ENCODE measurements around the gene SDF4.
"Not testable (repeated sequence)": the region's sequence is repeated elsewhere in the genome, so short reads cannot be mapped to it uniquely, and the experiment has no call there.

SDF4 gene

DNA sequence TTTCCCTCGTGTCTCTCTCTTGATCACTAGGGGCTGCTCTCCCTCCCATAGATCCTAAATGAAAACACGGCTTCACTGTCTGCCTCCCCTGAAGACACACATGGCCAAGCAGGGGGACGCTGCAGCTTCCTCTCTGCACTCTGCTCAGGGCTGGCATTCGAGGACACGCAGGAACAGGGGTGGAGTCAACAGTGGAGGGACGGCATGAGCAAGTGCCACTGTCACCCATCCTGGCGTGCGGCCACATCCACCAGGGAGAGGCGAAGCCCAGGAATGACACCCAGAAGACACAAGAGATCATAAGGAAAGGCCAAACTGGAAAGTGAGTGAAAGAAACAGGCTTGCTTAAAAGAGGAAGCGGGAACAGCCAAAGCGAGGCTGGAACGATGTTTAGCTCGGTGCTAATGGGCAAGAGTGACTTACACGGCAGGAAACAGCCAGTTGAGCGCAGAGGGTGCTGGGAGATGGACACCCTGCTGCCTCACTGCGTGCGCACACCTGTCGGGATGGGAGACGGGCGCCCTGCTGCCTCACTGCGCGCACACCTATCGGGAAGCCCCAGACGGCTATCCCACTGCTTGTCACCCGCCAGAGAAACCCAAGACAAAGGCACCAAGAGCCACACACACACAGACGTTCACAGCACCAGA, 28.3 kb upstream of the SDF4 start:
- no peak for DNase-seq (ENCODE audit: low spot score)

DNA sequence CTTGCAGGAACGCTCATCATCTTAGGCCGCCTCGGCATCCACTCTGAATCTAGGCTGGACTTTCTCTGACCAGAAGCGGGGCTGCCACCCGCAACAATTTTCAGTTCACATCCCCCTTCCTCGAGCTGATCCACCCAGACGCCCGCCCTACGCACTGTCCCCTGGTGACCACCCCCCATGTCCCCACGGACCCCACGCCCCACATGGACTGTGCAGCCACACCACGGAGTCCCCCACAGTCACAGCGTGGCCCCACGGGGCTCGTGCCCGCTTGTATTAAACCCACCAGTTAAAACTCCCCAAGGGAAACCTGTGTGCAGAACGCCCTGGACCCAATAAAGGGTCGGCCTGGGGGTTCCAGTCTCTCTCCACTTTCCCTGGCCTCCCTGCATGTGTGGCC, 27.7 kb upstream of the SDF4 start:
- DNase-seq (ENCODE audit: low spot score): no peak

DNA sequence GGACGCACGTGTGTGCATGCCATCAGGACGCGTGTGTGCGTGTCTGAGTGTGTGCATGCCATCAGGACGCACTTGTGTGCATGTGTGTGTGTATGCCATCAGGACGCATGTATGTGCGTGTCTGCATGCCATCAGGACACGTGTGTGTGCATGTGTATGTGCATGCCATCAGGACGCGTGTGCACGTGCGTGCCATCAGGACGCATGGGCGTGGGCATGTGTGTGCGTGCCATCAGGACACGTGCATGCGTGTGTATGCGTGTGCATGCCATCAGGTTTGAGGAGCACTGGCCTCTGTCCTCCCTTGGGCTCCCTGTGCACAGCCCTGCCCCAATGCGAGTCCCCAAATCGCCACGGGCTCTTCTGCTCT, 27.3 kb upstream of the SDF4 start:
- no peak for DNase-seq (ENCODE audit: low spot score)

DNA sequence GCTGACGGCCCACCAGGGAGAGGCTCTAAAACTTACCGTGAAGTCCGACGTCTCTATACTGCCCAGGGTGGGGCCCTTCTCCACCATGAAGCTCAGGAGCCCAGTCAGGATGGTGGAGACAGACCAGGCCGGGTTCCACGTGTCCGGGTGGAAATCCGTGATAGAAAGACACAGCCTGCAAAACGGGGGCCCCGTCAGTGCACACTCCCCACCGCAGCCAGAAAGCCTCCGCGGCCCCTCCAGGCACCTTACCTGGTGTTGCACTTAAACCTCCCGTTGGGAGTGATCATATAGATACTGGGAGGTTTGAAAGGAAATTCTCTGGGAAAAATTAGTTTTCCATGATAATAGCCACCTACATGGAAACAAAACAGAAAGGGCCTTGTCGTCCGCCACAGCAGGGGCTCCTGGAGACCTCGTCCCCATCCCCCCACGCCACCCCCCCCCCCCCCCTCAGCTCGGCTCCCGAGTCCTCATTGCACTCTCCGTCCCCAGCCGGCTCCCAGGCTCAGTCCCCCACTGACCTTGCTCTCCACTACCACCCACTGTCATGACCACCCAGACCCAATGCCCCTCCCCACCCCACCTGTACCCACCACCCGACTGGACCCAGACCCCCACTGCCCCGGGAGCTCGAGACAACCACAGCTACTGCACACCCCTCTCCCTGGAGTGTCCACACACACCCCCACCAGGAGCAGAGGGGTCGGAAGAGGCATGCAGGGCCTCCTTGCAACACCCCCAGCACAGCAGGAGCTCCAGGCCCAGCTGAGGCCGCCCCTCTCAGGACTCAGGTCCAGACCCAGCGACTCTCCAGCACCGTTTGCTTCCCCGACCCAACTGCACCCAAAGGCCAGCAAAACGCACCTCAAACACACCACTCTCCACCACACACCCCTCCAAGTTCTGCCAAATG, 25.4 kb upstream of the SDF4 start:
- DNase-seq (ENCODE audit: low spot score): no peak

DNA sequence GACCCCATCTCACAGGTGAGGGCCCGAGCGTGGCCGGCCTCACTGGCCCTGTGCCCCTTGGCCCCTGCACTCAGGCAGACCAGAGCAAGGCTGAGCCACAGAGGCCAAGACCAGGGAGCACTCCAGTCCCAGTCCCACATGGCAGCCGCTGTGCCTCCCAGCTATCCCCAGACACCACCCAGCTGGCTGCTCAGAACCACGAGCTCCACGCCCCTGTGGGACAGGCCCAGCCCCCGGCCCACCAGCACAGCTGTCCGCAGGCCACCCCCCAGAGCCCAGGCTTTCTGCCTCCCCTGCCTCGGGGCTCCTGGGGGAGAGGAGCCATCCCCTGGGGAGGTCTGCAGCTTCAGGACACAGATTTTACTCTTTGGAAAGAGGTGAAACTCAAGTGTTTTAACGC, 23.8 kb upstream of the SDF4 start:
- no peak for DNase-seq (ENCODE audit: low spot score)

DNA sequence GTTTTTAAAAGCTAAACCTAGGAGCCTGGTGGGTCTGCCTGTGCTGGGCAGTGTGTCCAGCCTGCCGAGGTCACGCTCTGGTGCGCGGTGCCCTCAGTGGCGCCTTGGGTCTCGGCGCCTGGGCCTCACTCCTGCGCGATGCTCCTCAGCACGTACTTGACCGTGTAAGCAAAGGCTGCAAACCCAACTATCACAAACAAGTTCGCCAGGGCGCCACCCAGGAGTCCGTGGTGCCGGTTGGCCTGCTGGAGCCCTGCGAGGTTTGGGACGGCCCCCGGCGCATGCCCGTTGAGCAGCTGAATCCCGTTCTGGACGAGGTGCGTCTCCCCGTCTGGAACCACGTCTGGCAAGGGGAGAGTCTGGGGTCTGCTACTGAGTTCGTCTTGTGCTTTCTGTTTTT, 23.3 kb upstream of the SDF4 start:
- DNase-seq (ENCODE audit: low spot score): no peak

DNA sequence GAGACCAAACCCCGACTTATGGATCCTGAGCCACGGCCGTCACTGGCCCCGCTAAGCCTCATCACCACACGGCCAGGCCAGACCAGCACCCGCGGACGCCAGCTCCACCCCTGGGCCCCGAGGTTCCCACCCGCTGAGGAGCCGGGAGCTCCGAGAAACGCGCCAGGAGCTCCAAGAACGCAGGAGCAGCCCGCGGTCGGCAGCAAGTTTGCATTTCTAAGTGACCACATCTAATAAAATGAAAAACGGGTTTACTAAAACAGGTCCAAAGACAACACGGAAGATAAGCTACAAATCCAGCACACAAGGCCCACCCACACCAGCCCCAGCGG, 22.8 kb upstream of the SDF4 start:
- DNase-seq (ENCODE audit: low spot score): no peak

DNA sequence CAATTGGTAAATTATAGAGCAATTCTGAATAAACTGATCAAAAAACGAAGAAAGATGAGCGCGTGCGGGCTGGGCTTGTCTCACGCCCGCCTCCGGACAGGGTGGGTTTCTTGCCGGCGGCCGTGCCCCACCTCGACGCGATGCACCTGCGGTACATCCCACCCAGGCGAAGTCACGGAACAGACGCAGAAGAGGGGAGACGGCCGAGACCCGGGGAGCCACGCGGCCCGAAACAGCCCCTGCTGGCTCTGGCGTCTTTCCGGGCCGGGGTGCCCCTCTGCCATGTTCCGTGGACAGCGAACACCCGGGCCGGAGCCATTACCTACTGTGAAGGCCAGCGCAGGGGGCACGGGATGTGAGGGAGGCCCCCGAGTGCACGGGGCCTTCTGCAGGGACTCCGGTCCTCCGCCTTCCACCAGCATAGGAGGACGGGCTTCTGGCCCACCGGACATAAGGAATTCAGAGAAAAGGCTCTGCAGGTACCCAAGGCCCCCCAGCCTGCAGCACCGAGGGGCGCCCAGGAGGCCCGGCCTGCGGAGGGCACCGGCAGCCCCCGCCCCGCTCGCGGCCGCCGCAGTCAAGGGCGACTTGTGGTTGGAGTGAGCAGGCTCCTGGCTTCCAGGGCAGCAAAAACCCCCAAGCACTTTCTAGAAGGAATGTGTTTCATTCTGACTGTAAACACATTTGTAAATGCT, 22.3 kb upstream of the SDF4 start:
- no peak for DNase-seq (ENCODE audit: low spot score)

DNA sequence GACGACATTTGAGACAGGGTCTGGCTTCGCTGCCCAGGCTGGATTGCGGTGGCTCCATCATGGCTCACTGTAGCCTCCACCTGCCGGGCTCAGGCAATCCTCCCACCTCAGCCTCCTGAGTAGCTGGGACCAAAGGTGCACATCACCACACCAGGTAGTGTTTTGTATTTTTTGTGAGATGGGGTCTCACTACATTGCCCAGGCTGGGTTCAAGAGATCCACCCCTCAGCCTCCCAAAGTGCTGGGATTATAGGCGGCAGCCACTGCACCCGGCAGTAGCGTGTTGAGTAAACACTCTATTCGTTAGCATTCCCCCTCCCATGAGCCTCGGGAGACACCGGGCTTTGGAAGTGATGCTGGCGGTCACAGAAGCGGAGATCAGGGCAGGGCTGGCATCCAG, 21.5 kb upstream of the SDF4 start:
- no peak for DNase-seq (ENCODE audit: low spot score)

DNA sequence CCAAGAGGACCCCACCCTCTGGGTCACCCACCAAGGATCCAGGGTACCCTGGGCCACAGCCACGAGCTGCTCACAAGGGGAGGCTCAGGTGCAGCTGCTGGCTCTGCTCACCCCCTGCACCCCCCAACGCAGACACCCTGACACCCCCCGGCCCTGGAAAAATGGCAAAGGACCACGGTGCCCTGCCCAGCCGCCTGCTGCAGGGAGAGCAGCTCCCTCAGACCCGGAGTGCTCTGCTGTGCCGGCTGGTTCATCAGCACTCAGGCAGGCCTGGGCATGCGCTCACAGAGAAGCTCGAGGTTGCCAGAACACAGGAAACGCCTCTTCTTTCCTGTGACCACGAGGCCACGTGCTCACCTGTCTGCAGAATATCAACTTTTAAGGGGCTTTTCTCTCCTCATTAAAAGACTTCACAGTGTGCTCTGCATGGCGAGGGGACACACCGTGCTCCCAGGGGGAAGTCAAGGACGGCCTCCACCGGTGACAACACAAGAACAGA, 19.0 kb upstream of the SDF4 start:
- no peak for DNase-seq (ENCODE audit: low spot score)

DNA sequence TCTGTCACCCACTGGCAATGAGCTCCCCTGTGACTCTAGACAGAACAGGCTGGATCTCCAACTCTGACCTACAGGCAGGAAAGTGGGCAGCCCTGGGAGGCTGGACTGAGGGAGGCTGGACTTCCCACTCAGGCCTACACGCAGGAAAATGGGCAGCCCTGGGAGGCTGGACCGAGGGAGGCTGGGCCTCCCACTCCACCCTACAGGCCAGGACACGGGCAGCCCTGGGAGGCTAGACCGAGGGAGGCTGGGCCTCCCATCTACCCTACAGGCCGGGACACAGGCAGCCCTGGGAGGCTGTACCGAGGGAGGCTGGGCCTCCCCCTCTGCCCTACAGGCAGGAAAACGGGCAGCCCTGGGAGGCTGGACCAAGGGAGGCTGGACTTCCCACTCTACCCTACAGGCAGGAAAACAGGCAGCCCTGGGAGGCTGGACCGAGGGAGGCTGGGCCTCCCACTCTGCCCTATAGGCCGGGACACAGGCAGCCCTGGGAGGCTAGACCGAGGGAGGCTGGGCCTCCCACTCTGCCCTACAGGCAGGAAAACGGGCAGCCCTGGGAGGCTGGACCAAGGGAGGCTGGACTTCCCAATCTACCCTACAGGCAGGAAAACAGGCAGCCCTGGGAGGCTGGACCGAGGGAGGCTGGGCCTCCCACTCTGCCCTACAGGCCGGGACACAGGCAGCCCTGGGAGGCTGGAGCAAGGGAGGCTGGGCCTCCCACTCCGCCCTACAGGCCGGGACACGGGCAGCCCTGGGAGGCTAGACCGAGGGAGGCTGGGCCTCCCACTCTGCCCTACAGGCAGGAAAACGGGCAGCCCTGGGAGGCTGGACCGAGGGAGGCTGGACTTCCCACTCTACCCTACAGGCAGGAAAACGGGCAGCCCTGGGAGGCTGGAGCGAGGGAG, 16.5 kb upstream of the SDF4 start:
- not testable (repeated sequence) for DNase-seq (ENCODE audit: low spot score)

DNA sequence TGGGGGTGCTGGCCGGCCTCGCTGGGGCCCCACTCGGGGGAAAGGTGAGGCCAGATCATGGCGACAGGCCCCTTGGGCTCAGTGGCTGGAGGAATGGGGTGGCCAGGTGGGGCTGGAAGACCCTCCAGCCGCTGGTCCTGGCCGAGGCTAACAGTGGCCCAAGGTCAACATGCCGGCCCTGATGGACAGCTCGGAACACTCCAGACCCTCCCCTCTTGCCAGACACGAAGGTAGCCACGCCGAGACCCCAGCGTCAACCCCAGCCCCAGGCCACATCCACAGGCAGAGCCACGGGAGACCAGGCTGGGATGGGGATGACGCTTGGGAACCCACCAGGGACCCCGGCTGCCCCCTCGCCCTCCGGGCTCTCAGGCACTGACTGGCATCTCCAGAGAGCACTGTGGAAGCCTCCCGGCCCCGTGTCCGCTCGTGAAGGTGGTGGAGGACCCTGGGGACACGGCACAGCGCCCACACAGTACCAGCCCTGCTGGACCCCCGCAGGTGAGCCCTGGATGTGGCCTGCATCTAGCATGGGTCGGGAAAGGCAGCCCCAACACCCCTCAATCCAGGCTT, 15.6 kb upstream of the SDF4 start:
- DNase-seq (ENCODE audit: low spot score): no peak

DNA sequence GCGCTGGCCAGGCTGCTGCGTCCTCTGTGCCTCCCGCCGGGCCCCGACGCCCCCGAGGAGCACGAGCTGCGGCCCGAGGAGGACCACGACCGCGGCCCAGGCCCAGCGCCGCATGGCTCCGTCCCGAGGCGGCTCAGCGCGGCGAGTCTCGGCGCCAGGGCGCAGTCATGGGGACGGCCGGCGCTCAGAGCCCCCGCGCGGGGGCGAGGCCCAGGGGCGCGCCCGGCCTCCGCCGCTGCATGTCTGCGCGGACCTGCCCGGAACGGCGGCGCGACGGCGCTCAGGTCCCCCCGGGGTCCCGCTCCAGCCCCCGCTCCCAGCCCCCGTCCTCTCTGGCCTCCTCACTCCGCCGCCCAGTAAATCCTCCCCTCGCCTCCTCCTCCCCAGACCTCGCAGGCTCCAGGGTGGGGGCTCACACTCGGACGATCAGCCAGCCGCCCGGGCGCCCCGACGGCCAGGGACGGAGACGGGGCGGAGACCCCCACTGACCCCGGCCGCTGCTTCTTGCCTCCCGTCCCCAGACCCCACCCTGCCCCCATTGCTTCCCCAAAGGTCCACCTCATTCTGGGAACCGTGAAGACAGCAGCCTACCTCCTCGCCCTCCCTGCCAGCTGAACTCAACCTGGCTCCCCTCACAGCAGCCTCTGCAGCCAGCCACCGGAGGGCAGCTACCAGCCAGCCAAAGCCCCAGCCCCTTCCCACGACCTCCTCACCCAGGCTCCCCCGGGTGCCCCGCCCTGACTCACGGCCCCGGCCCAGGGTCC, 15.0 kb upstream of the SDF4 start, which contains the start of gene C1QTNF12:
TSS of gene C1QTNF12 (minus strand) at position 146 of the 764 bp plus-strand sequence. CDS start at position 114, 32 bp downstream.
- DNase-seq (ENCODE audit: low spot score): no peak

DNA sequence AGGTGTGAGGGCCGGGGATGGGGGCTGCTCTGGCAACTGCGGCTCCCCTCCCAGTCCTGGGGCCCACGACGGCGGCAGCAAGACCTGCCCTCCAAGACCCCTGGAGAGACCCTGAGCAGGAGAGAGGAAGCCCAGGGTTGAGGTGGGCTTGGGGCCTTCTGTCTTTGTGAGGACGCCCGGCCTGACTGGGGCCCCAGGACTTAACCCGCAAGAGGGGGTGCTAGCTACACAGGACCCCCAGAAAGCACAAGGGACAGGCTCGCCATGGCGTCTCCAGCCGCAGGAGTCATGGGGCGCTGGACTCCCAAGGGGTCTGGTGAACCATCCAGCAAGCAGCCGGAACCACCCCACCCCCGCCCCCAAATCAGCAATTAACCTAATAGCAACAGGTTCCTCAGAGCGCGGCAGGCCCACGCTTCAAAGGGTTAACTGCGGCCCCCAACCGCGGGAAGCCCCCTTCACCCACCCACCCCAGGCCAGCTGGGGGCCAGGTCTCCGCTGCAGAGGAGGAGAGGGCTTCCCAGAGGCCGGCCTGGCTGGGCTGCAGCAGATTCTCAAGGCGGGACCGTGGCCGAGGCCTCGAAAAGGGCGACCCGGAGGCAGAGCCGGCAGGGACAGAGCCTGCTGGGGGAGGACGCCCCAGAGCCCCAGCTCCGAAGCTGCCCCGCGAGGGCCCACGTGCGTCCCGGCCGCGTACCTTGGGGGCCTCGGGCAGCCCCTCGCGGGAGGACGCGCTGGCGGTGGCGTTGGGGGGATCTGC, 14.2 kb upstream of the SDF4 start:
- DNase-seq (ENCODE audit: low spot score): no peak

DNA sequence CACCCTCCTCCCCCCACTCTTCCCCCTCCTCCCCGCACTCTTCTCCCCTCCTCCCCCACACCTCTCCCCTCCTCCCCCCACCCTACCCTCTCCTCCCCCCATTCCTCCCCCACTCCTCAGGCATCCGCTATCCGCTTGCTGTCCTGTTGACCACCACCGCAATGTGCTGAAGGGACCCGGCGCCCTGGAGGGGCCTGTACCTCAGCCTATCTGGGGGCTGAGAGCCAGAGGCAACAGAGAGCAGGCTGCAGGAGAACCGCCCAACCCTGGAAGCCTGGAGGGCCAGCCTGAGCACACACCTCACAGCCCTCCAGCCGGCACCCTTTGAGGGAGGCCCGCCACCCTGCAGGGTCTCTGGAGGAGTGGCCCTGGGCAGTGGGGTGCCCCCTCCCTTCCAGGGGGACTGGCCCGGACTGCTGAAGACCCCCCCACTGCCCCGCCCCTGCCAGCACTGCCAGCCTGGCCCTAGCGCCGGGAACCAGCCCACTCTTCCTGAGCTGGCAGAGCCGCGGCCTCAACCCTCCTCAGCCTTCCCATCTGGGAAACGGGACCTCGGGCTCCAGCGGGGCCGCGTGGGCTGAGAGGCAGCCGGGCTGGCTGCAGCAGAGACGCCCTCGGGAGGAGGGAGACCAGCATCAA, 13.5 kb upstream of the SDF4 start:
- no peak for DNase-seq (ENCODE audit: low spot score)

DNA sequence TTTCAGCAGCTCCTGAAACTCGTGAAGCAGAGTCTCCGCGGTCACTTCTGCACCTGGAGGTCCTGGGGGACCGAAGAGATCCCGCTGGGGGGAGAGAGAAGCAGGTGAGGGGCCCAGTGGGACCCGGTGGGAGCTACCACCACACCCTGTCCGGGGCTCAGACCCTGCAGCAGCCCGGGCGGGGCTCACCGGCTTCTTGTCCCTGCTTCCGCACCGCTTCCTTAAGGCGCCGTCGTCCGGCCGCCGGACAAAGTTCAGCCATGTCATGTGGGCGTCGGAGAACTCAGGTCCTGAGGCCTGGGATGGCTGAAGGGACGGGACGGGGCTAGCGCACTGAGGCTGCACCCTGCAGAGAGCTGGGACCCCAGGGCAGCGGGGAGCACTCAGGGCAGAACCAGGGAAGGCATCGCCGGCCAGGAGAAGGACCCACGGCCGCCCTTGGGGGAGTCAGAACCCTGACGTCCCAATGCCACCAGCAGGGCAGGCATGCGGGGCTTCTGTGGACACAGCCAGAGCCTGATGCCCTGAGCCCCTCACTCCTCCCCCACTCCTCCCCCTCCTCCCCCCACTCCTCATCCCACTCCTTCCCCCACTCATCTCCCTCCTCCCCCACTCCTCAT, 12.5 kb upstream of the SDF4 start:
- DNase-seq (ENCODE audit: low spot score): no peak

DNA sequence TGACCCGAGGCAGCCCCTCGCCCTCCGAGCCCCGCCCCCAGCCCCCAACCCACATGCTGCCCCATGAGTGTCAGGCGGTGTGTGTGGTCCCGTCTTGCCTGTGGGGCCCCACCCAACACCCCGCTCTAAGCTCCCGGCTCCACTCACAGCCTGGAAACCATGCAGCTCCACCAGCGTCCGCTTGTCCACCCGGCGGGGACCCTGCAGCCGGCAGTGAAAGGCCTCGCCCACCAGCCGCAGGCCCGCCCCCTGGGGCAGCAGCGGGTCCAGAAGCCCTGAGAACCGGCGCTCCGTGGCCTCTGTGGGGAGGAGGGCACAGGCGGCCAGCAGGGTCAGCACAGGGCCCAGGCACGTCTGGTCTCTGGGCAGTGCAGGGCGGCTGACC, 12.0 kb upstream of the SDF4 start:
- DNase-seq (ENCODE audit: low spot score): no peak

DNA sequence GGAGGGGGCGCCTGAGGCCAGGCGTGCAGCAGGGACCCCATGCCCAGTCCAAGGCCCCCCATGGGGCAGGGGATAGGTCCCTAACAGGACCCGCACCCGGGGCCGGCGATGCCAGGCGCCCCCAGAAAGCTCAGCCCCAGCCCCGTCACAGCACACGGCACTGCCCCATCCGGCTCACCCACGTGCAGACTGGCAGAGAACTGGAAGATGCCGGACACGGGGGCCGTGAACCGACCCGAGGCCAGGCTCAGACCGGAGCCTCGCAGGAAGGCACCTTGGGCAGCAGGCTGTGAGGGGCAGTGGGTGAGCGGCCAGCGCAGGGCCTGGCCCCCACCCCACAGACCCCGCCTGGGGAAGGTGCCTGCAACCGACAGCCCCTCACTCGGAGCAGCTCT, 11.5 kb upstream of the SDF4 start:
- no peak for DNase-seq (ENCODE audit: low spot score)

Data from GM03348 (cell line).